Transverse colon (tissue), 3 donors: ENCODE measurements around the gene UBQLNL.

ENCODE experiments used
- CTCF ChIP-seq, 5 experiments: fragments of 200-600 bp in 3 of 5; fragments of 450-650 bp in 2 of 5; sonication (generic) in 3 of 5; IDR thresholded peaks; 1 replicate in 2 of 5; 2 replicates in 3 of 5; pipeline ENCODE4 v1.5.1; 2016 to 2017; ENCODE audit warnings: antibody characterized with exemption in 5 of 5, inconsistent platforms in 3 of 5, mild to moderate bottlenecking in 2 of 5, moderate library complexity in 1 of 5
- EP300 ChIP-seq: sonication (generic); formaldehyde crosslinking; IDR thresholded peaks from one replicate; pipeline ENCODE4 v1.6.1; 2017; ENCODE audit warnings: antibody characterized with exemption, low read depth
- POLR2A ChIP-seq: fragments of 450-650 bp; IDR thresholded peaks from one replicate; pipeline ENCODE4 v1.6.1; 2016; ENCODE audit warnings: antibody characterized with exemption, mild to moderate bottlenecking, moderate library complexity

GRCh38 chr11:5500393-5500801 lies 16.1 kb downstream of the UBQLNL start:
- no peak for TF ChIP-seq EP300
- no peak for TF ChIP-seq POLR2A
- no peak for TF ChIP-seq CTCF (IDR thresholded peaks at IDR 0.05)
